GM18519 (cell line): ENCODE measurements around the gene GRB7.
"Not testable (repeated sequence)": the region's sequence is repeated elsewhere in the genome, so short reads cannot be mapped to it uniquely, and the experiment has no call there.

Experiments
- ATAC-seq: cut with Tn5 transposase; IDR thresholded peaks from one replicate; pipeline ENCODE4 v1.9.1; 2021; ENCODE audit warnings: mild to moderate bottlenecking, moderate library complexity; ENCODE audit not compliant: unreplicated experiment, low FRiP score

Gene GRB7

DNA sequence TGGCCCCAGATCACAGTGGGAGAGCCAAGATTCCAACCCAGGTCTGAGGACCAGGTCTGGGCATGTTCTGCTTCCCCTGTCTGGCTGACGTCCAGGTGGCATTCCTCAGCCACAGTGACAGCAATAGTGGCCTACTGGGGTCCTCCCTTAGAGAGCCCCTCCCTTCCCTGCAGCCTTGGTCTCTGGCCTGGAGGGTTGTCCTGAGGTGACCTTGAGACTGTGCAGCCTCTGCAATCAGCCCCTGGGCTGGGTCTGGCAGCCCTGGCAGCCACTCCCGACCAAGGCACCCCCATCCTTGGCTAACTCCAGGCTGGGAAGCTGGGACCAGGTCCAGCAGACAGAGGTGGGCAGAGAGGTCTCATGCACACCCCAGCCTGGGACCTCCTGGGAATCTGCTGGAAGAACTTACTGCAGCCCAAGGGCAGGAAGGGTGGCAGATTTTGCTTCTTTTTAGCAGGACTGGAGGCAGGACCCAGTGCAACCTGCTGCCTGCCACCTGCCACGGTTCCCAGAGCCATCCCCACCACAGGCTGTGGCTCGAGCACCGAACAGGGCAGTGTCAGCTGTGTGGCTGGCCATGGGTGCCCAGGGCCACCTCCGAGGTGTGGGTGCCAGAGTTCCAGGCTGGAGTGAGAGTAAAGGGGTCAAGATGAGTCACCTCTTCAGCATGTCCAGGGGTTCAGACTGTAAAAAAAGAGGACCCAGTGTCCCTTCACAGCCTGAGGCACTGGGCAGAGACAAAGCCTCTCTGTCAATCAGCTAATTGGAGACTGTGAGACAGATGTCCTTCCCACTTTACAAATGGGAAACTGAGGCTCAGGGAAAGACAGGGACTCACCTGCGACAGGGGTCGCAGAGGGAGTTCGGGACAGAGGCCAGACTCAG is 12.6 kb downstream of the GRB7 start:
- ATAC-seq: no peak

DNA sequence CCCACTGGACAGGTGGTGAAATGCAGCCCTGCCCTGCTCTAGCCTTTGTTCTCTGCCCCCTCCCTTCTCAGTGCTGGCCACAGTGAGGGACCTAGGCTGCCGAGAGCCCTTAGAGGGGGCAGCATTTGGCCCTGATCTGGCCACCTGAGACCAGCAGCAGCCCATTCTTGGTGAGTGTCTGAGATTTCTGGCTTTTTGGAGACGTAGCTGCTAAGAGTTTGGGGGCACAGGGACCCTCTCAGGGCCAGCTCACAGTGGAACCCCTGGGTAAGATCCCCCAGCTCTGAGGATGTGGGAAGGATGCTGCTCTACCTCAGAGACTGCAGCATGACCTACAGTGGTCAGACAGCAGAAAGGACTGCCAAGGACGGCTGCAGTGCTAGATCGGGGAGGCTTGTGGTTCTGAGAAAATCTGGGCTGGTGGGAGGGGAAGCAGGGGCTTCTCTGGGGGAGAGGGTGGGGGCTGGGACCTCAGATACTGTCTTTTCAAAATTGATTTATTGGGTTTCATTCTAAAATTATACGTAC is 13.3 kb downstream of the GRB7 start:
- ATAC-seq: no peak

DNA sequence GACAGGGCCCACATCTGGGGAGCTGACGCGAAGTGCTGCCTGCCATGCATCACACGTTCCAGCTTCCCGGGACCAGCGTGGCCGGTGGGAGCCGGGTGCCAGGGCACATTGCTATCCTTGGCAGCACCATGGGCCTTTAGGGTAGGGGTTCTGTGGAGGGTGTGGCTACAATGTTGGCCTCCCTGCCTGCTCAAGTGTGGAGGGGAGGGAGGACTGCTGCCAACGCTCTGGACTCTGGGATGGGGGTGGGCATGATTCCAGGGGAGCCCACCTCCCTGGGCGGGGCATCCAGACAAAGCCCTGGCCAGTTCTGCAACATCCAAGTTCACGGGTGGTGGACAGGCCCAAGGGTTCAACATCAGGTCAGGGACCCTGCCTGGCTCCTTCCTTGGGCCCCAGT is 13.9 kb downstream of the GRB7 start:
- ATAC-seq: no peak

DNA sequence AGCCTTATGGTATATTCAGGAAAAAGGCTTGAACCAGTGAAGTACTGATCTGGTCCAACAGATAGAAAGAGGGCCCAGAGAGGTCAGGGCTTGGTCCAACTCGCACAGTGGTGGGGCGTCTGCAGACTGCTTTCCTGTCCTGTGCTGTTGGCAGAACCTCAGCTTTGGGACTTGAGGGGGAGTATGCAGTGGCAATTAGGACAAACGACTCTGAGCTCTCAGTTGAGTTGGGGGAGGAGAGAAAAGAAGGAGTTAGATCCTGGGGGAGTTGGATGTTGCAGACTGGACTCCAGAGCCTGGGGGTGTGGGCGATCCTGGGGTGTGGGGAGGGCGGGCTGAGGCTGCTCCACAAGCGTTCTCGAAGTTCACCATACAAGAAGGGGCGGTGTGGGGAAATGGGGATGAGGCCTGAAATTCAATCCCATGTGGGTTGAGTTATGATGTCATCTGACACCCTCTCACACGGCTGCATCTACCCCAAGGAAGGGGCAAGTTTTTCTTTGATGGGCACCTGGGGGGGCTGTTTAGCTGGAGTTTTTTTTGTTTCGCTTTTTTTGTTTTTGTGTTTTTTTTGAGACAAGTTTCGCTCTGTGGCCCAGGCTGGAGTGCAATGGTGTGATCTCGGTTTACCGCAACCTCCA is 14.6 kb downstream of the GRB7 start:
- ATAC-seq: no peak

GRCh38 chr17:39753514-39754160 is 15.9 kb downstream of the GRB7 start:
- ATAC-seq: peak; percentile 7

DNA sequence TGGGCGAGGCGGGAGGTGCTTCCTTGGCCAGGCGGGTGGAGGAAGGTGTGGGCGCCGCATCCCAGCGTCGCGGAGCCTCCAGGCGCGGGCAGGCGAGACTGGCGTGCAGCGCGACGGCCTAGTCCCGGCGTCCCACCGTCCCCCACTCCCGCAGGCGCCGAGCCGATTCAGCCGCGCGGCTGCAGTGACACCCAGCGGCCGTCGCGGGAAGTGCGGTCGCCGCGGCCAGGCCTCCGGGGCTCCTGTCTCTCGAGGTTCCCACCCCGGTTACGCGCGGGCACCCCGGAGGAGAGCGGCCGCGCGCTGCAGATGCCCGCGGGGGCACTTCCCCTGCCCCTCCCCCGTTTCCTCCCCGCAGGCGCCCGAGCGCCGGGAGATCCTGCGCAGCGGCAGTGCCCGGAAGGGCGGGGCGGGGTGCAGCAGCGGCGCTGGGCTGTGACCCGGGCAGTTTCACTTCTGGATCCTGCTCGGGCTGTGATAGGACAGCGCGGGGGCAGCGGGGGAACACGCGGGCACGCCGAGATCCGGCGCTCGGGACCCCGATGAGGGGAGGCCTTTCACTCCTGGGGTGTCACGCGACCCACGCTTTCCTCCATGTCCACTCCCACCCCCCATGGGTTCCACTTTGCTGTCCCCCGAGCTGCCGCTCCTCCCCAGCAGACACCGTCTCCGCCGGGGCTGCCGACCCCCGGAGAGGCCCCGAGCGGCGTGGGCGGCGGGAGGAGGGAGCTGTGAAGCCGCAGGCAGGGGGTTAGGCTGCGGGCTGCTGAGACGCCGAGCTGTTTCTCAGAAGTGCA is 16.6 kb downstream of the GRB7 start:
- peak; percentile 48 for ATAC-seq

- no peak for ATAC-seq
These were observed 17.3 kb downstream of the GRB7 start for GRCh38 chr17:39754958-39755553.

DNA sequence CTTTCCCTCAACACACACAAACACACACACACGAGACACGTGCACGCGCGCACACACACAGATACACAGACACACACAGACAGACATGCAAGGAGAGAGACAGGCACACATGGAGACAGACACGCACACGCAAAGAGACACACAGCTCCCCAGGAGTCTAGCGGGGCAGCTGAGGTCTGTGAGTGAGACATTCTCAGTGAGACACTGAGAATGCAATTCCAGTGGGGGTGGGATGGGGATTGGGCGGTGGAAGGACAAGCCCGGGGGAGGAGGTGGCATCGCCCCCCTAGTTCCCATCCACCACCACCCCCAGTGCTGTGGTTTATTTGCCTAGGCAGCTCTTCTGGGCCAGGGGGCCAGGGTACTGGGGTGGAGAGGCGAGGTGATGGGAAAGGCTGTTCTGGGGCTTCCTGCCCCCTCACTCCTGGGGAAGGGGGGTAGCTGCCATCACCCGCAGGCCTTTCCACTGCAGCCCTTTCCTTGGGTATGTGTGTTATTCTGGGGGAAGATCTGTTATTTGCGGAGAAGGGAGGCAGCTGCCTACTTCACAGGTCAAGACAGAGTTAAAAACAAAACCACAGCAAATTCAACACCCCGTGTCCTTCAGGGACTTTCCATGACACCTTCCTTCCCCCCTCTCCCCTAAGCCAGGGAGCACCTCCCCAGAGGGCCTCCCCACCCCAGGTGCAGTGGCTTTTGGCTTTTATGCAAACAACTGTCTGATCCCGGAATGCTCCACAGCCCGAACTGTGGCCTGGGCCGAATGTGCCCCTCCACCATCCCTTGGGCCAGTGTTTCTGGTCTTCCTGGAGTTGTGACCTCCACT is 18.0 kb downstream of the GRB7 start:
- no peak for ATAC-seq

DNA sequence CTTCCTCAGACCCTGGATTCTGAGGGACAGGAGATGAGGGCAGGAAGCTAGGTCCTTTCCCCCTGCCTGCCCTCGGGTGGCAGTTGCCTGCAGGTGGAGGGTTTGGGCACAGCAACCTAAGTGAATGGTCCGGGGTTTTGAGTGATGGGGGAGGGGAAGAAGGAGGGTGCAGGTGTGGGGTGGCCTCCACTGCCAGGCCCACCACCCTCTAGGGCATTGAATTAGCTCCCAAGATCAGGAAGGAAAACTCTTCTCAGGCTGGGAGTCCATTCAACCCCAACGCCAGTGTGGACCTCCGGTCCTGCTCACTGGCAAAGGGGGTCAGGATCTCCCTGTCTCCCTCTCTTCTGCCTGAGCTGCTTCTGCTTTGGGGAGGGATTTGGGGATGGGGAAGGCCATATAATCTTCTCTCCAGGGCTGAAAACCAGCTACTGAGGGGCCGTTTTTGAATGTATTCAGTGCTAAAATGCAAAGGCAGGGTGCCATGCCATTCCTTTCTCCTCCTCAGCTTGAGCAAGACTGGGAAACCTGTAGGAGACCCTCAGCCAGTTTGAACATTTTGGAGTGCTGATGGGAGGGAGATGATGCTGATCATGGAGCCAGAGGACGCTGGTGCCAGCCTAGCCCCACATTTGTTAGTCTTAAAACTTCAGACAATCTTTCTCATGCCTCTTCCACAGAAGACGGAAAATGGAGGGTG is 18.8 kb downstream of the GRB7 start:
- no peak for ATAC-seq

DNA sequence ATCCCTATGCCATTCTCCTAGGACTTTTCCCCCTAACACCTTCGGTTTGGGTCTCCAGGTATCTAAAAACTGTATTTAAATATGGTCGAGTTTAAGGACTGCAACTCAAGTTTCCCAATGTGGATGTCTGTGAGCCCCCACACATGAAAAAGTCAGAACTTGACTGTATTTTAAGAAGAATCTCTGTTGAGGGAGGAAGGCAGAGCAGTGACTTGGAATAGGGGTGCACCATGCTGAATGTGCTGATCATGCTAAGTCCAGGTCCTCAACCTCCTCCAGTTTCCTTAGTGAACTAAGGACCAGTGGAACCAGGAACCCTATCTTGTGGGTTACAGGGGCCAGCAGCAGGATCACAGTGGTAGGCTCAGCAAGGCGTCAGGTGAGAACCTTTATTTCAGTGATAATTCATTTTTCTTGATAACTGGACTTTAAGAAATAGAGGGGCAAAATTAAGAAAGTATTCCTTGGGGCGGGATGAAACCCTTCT is 19.5 kb downstream of the GRB7 start:
- no peak for ATAC-seq

DNA sequence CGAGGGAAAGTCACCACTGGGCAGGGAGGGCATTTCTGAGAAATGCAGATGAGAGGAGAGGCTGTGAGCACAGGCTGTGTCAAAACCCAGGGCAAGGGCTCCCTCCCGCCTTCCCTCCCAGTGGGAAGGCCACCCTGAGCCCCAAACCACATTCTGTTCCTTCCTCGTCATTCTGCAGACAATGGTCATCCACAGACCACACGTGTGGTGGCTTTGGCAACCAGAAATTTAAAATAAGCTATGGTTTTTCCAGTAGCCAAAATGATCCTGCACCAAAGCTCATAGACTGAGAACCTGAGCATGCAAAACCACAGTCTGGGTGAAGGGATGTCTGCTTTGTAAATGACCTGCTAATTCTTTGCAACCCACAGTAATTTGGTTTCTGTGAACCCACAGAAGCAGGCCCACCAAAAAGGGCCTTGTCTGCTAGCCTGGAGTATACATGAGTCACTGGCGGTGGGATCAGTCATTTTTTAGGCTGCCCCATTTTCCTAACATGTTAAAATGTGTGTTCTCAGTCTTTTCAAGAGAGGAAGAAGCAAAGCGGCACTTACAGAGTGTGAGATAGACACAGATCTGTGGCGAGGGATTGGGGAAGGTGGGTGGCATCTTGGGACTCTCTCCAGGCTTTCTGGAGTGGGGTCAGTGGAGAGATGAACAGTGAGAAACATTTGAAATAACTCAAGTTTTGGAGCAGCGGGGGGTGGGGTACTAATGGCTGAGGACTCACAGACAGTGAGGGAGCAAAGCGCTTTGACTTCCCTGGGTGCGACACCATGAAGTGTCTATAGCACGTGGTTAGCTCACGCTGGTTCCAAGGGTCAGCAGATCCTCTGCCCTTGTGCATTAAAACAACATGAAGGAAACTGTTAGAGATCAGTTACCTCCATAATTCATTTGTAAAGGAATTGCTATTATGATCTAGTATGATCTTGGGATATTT is 20.5 kb downstream of the GRB7 start:
- ATAC-seq: no peak

GRCh38 chr17:39759204-39759603 is 21.5 kb downstream of the GRB7 start:
- ATAC-seq: no peak

- no peak for ATAC-seq
These were observed 24.2 kb downstream of the GRB7 start for GRCh38 chr17:39761861-39762496.

GRCh38 chr17:39763051-39763820 is 25.5 kb downstream of the GRB7 start:
- no peak for ATAC-seq

DNA sequence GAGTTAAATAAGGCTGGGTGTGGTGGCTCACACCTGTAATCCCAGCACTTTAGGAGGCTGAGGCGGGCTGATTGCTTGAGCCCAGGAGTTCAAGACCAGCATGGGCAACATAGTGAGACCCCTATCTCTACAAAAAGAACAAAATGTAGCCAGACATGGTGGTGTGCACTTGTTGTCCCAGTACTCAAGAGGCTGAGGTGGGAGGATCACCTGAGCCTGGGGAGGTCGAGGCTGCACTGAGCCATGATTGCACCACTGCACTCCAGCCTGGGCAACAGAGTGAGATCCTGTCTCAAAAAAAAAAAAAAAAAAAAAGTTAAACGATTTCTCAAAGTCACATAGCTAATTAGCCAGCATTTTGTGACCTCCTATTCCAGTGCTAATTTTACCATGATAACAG is 26.4 kb downstream of the GRB7 start:
- not testable (repeated sequence) for ATAC-seq

DNA sequence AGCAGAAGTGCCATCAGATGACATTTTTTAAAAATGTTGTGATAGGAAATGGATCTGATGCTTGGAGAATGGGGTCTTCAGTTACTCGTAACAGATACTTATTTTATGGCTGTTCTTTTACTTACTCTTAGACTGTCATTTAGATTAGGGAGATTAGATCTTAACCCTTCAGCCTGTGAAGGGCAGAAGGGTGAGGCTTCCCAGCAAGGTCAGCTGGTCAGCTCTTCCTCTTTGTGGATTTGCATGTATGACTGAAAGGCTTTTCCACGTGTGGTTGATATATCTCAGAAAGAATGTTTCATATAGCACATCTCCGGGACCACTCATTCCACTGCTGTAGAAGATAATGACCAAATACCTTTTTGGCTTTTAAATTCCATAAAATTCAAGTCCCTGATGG is 27.4 kb downstream of the GRB7 start:
- no peak for ATAC-seq
